ENCODE results near the gene PTPRD.
"Not testable (repeated sequence)": the region's sequence is repeated elsewhere in the genome, so short reads cannot be mapped to it uniquely, and the experiment has no call there.

Gene PTPRD

GRCh38 chr9:10396615-10397014, 216.2 kb downstream of the PTPRD start:
- Mint-ChIP-seq H3K36me3 (no peaks in the 10 kb centered on the region), H3K9me3 (peaks cover 20% of the 10 kb centered on the region), H3K4me1 (no peaks in the 10 kb centered on the region), H3K27ac (no peak overlapping the region), H3K4me3 (no peak overlapping the region)
- no peak for ATAC-seq
- DNase-seq (ENCODE audit: low spot score in 2 of 2), result no peak

GRCh38 chr9:10387282-10387681, 225.5 kb downstream of the PTPRD start:
- H3K4me3 Mint-ChIP-seq, result no peak overlapping the region
- H3K36me3 Mint-ChIP-seq, result no peaks in the 10 kb centered on the region
- no peaks in the 10 kb centered on the region for H3K4me1 Mint-ChIP-seq
- ATAC-seq (no peak), DNase-seq (ENCODE audit: low spot score in 2 of 2) (no peak)
- no peak overlapping the region for H3K27ac Mint-ChIP-seq
- peaks cover 17% of the 10 kb centered on the region for H3K9me3 Mint-ChIP-seq

GRCh38 chr9:10371824-10372223, 241.0 kb downstream of the PTPRD start:
- no peak overlapping the region for H3K4me3 Mint-ChIP-seq
- ATAC-seq, result no peak
- H3K4me1 Mint-ChIP-seq, result no peaks in the 10 kb centered on the region
- H3K9me3 Mint-ChIP-seq, result peaks cover 11% of the 10 kb centered on the region
- DNase-seq (ENCODE audit: low spot score in 2 of 2), result no peak
- H3K36me3 Mint-ChIP-seq, result no peaks in the 10 kb centered on the region
- H3K27ac Mint-ChIP-seq, result no peak overlapping the region

DNA sequence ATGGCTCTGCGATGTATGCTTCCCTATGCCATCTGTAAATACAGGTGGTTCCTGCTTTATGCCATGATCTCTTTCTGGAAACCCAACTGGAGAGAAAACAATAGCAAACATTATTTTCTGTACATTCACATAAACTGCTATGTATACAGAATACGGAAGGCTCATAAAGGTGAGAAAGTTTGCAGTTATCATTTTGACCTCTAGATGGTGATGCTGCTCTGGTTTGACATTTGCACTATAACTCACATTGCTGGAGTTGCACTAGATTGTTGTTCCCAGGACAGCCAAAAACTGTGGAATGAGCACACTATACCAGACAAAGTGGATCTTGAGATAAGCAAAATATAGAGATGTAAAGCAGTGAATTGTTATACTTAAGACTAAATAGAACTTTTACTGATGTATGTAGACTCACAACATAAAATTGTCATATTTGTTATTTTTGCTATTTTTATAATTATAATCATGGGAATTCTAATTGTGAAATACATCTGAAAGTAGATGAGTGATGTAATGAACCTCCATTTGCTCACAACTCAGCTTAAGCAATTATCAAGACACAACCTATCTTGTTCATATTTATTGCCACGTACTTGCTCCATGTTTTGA, 246.5 kb downstream of the PTPRD start:
- no peak for ATAC-seq
- DNase-seq (ENCODE audit: low spot score in 2 of 2), result no peak
- peaks cover 12% of the 10 kb centered on the region for H3K9me3 Mint-ChIP-seq
- H3K27ac Mint-ChIP-seq, result no peak overlapping the region
- no peaks in the 10 kb centered on the region for H3K4me1 Mint-ChIP-seq
- no peak overlapping the region for H3K4me3 Mint-ChIP-seq
- H3K36me3 Mint-ChIP-seq, result no peaks in the 10 kb centered on the region

DNA sequence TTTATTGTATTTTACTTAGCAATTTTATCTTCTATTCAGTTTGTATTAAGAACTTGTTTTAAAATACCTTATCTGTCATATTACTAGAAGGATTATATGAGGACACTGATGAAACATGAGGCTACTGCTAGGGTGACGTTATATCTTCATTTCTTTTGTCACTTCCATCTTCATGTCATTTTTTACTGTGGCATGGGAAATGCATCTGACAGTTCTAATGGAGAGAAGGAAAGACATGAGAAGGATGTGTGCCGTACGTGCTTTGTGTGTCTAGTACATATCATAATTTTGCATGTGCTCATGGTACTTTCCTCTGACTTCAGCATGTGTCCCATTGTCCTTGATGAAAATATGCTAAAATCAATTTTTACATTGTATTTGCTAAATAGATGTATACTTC, 258.2 kb downstream of the PTPRD start:
- Mint-ChIP-seq H3K27ac (no peak overlapping the region), H3K4me3 (no peak overlapping the region), H3K4me1 (no peaks in the 10 kb centered on the region), H3K9me3 (peaks cover 4% of the 10 kb centered on the region), H3K36me3 (no peaks in the 10 kb centered on the region)
- ATAC-seq (no peak), DNase-seq (ENCODE audit: low spot score in 2 of 2) (no peak)

DNA sequence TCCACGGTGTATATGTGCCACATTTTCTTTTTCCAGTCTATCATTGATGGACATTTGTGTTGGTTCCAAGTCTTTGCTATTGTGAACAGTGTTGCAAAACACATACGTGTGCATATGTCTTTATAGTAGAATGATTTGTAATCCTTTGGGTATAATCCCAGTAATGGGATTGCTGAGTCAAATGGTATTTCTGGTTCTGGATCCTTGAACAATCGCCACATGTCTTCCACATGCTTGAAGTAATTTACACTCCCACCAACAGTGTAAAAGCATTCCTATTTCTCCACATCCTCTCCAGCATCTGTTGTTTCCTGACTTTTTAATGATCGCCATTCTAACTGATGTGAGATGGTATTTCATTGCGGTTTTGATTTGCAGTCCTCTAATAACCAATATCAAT, 267.2 kb downstream of the PTPRD start:
- H3K4me1 Mint-ChIP-seq; ATAC-seq; H3K27ac Mint-ChIP-seq; H3K9me3 Mint-ChIP-seq; DNase-seq (ENCODE audit: low spot score in 2 of 2); H3K4me3 Mint-ChIP-seq; H3K36me3 Mint-ChIP-seq: not testable (repeated sequence)

GRCh38 chr9:10341057-10341456, 271.7 kb downstream of the PTPRD start:
- Mint-ChIP-seq H3K9me3 (peaks cover 19% of the 10 kb centered on the region), H3K36me3 (no peaks in the 10 kb centered on the region), H3K4me3 (no peak overlapping the region), H3K27ac (no peak overlapping the region), H3K4me1 (no peaks in the 10 kb centered on the region)
- no peak for ATAC-seq
- no peak for DNase-seq (ENCODE audit: low spot score in 2 of 2)

DNA sequence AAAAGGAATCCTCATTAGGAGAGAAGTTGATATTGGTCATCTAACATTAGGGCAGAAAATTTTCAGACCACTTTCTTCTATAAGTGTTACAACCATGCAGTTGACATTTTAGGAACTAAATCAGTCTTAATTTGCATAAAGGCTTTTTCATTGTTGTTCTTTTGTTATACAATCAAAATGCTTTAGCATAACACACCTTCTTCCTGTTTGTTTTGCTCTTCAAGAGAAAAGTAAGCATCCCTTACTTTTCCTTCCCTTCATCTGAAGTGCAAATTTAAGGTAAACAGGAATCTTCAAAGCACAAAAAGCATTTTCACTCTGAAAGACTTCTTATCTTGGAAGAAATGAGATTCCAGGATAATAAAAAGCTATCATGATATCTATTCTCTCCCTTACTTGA, 273.6 kb downstream of the PTPRD start:
- H3K27ac Mint-ChIP-seq, result no peak overlapping the region
- H3K4me1 Mint-ChIP-seq, result no peaks in the 10 kb centered on the region
- ATAC-seq (no peak), DNase-seq (ENCODE audit: low spot score in 2 of 2) (no peak)
- H3K4me3 Mint-ChIP-seq, result no peak overlapping the region
- H3K9me3 Mint-ChIP-seq, result peaks cover 27% of the 10 kb centered on the region
- no peaks in the 10 kb centered on the region for H3K36me3 Mint-ChIP-seq

GRCh38 chr9:10331157-10331556, 281.6 kb downstream of the PTPRD start:
- no peak for ATAC-seq
- DNase-seq (ENCODE audit: low spot score in 2 of 2), result no peak
- no peak overlapping the region for H3K4me3 Mint-ChIP-seq
- H3K27ac Mint-ChIP-seq, result no peak overlapping the region
- H3K9me3 Mint-ChIP-seq, result peaks cover 9% of the 10 kb centered on the region
- H3K4me1 Mint-ChIP-seq, result no peaks in the 10 kb centered on the region
- H3K36me3 Mint-ChIP-seq, result no peaks in the 10 kb centered on the region

DNA sequence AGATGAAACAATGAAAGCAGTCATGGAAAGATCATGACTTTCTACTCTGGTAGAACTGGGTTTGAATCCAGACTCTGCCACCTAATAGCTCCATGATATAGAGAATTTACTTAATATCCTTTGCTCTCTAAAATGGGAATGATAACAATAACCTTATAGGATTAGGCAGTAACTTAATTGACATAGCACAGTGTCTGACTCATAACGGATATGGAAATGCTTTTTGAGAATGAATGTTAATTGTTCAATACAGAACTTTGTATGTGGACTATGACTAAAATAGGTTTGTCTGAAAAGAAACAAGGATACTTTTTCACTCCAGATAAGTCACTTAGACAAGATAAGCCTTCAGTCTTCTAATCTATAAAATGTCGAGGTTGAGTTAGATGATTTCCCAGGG, 330.7 kb downstream of the PTPRD start:
- DNase-seq (ENCODE audit: low spot score in 2 of 2), result no peak
- Mint-ChIP-seq H3K27ac (no peak overlapping the region), H3K4me1 (no peaks in the 10 kb centered on the region), H3K9me3 (peaks cover 7% of the 10 kb centered on the region), H3K36me3 (no peaks in the 10 kb centered on the region), H3K4me3 (no peak overlapping the region)
- ATAC-seq, result no peak

- DNase-seq (ENCODE audit: low spot score in 2 of 2) (no peak), ATAC-seq (no peak)
- H3K27ac Mint-ChIP-seq, result no peak overlapping the region
- no peak overlapping the region for H3K4me3 Mint-ChIP-seq
- peaks cover 14% of the 10 kb centered on the region for H3K9me3 Mint-ChIP-seq
- H3K4me1 Mint-ChIP-seq, result no peaks in the 10 kb centered on the region
- H3K36me3 Mint-ChIP-seq, result no peaks in the 10 kb centered on the region
These were observed 337.8 kb downstream of the PTPRD start for GRCh38 chr9:10274988-10275387.

DNA sequence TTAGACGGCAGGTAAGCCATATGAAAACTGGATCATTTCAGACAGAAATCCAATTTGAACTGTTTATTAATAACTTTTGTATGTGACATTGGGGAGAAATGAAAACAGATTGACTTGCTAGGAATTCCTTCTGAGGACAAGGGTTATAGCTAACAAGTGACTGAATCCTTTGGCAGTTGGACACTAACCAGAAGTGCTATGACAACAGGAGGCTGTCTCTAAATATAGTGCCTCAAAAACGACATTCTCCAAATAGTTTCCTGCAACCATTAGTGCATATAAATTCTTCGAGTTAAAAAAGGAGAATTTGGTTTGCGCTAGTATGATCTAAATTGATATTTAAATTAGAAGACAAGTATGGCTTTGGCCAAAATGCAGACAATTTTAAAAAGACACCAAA, 338.6 kb downstream of the PTPRD start:
- no peak overlapping the region for H3K4me3 Mint-ChIP-seq
- H3K27ac Mint-ChIP-seq, result no peak overlapping the region
- H3K36me3 Mint-ChIP-seq, result no peaks in the 10 kb centered on the region
- no peaks in the 10 kb centered on the region for H3K4me1 Mint-ChIP-seq
- ATAC-seq (no peak), DNase-seq (ENCODE audit: low spot score in 2 of 2) (no peak)
- peaks cover 10% of the 10 kb centered on the region for H3K9me3 Mint-ChIP-seq

DNA sequence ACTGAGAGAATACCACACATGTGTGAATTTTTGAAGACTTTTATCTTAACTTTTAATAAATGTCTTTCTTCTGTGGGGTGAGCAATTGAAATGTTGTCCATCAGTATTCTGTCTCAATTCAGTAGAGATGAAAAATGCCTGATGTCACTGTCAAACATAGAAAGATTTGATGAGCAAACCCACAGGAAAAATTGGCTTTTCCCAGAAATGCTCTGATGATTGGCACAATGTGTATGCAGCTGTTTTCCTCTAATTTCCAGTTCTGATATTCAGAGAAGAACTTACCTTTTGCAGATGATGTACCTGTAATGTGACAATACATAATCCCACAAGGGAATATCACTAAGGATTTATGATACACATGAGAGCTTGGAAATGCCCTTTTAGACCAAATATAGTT, 340.0 kb downstream of the PTPRD start:
- H3K4me1 Mint-ChIP-seq, result no peaks in the 10 kb centered on the region

DNA sequence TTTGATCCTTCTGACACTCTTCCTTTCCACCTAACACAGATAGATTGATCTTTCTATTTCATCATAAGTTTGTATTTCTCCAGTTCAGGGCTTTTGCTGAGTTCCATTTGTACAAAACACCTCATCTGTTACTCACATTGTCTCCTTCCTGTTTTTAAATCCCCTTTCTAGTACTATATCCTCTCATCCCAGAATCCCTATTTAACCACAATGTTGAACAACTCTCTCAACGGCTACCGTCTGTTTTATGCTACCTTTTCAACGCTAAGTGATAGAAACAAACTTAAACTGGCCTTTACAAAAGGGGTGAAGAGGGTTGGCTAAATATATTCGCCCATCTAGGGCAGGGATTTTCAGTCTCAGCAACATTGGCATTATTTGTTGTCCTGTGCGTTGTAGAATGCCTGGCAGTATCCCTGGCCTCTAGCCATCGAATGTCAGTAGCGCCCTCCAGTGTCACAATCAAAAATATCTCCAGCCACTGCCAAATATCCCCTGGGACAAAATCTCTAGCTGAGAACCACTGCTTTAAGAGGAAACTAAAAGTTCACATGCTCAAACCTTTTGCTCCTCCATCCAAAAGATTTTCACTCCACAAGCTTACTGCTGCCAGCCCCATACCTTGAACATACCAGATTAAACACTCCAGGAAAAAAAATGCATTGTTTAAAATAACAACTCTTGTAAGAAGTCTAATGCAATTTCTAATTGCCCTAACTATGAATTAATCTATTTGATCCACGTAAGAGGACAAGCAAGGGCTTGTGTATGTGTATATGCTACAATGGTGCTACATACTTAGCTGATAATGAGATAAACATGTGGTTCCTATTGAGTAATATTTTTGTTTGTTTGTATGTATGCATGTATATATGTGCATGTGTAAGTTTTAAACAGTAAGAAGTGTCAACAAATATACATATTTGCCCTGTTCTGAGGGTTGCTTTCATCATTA, 344.0 kb downstream of the PTPRD start:
- Mint-ChIP-seq H3K9me3 (peaks cover 14% of the 10 kb centered on the region), H3K4me1 (no peaks in the 10 kb centered on the region), H3K4me3 (no peak overlapping the region), H3K36me3 (no peaks in the 10 kb centered on the region), H3K27ac (no peak overlapping the region)
- DNase-seq (ENCODE audit: low spot score in 2 of 2) (no peak), ATAC-seq (no peak)

More for the DNA sequence above, 340.0 kb downstream of the PTPRD start:
- DNase-seq (ENCODE audit: low spot score in 2 of 2) (no peak), ATAC-seq (no peak)
- H3K27ac Mint-ChIP-seq, result no peak overlapping the region
- H3K9me3 Mint-ChIP-seq, result peaks cover 11% of the 10 kb centered on the region
- no peaks in the 10 kb centered on the region for H3K36me3 Mint-ChIP-seq
- H3K4me3 Mint-ChIP-seq, result no peak overlapping the region

DNA sequence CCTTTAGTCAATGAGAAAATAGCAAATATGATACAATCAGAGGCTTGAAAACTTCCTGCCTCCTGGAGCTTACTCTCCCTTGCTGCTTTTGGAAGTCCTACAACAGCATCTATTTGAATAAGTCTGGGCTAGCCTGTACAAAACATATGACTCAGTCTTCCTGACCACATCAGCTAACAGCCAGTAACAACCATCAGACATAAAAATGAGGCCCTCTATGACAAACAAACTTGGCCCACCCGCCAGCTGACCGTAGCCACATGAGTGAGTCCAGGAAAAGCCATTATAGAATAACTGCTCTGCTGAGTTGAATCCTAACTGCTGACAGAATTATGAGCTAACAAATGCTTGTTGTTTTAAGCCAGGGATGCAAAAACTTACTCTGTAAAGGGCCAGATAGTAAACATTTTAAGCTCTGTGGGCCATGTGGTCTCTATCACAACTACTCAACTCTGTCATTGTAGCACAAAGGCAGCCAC, 347.6 kb downstream of the PTPRD start:
- Mint-ChIP-seq H3K9me3 (peaks cover 15% of the 10 kb centered on the region), H3K27ac (no peak overlapping the region), H3K36me3 (no peaks in the 10 kb centered on the region), H3K4me3 (no peak overlapping the region), H3K4me1 (no peaks in the 10 kb centered on the region)
- no peak for ATAC-seq
- DNase-seq (ENCODE audit: low spot score in 2 of 2), result no peak

GRCh38 chr9:10260501-10260900, 352.3 kb downstream of the PTPRD start:
- Mint-ChIP-seq H3K27ac (no peak overlapping the region), H3K4me1 (no peaks in the 10 kb centered on the region), H3K9me3 (peaks cover 18% of the 10 kb centered on the region), H3K36me3 (no peaks in the 10 kb centered on the region), H3K4me3 (no peak overlapping the region)
- DNase-seq (ENCODE audit: low spot score in 2 of 2) (no peak), ATAC-seq (no peak)

Data from stimulated activated effector memory CD8-positive, alpha-beta T cell treated with anti-CD3 and anti-CD28 coated beads, Interleukin-12 subunit alpha, Interleukin-12 subunit beta, amount 100 ng/mL, for 72 hours (primary cell).